HG02840 (cell line): Measurements from ENCODE around the gene PLXNA2.

Experiments
- ATAC-seq: cut with Tn5 transposase; IDR thresholded peaks from one replicate; pipeline ENCODE4 v1.9.1; 2021; ENCODE audit warnings: mild to moderate bottlenecking, moderate library complexity, moderate number of reproducible peaks; ENCODE audit not compliant: unreplicated experiment, low FRiP score

Gene PLXNA2

DNA sequence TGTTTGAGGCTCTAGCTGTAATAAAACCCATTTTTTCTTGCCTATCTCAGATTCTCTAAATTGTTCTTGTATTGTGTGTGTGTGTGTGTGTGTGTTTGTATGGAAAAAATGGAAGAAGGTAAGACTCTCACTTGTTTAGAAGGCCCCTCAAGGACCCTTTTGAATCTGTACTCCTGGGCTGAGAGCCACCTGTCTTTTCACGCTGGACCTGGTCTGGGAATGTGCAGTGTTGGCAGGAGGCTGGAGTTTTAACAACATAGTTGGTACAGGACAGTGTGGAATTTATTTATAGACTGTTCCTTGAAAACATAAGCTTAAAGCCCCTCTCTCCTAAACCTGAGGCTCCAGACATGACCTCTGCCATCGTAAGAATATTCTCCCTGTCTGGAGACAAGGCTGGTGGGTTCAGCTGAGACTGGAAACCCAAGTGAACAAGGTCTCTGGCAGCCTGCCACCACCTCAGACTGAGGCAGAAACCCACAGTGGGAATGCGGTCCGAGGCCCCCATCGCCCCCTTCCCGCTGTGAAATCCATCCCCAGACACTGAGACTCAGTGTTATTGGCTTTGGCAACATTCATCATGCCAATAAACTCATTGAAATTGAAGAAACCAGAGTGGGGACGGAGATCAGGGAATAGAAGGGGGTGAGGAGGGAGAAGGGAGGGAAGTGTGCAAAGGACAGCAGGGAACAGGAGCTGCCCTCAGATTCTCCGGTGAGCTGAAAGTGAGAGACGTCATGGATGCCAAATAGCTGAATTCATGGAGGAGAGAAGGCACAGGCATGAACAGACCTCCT is 24.6 kb upstream of the PLXNA2 start:
- ATAC-seq = no peak

DNA sequence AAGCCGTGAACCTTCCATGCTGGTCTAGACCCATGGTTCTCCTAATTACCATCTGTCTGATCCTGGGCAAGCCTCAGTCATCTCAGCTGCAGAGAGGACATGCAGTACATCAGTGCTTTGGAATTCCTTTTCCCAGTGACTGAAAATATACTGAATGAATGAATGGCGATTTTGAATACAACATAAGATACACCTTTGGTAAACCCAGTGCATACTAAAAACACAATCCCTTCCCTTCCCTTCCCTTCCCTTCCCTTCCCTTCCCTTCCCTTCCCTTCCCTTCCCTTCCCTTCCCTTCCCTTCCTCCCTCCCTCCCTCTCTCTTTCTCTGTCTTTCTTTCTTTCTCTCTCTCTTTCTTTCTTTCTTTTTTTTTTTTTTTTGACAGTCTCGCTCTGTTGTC is 21.3 kb upstream of the PLXNA2 start:
- ATAC-seq = no peak

DNA sequence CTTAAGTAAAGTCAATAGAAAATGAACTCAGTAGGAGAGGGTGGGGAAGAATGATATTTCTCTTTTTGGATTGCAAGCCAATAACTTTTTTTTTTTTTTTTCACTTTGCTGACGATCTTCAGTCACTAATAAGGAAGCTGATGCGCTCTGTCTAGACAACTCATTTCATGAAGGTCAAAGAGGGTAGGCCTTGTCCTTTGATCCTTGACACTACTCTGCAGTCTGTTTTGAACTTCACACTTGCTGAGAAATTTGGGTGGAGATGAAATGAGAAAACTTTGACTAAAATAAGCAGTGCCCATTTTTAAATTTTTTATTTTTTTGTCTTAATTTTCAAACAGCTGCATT is 20.9 kb upstream of the PLXNA2 start:
- no peak for ATAC-seq

DNA sequence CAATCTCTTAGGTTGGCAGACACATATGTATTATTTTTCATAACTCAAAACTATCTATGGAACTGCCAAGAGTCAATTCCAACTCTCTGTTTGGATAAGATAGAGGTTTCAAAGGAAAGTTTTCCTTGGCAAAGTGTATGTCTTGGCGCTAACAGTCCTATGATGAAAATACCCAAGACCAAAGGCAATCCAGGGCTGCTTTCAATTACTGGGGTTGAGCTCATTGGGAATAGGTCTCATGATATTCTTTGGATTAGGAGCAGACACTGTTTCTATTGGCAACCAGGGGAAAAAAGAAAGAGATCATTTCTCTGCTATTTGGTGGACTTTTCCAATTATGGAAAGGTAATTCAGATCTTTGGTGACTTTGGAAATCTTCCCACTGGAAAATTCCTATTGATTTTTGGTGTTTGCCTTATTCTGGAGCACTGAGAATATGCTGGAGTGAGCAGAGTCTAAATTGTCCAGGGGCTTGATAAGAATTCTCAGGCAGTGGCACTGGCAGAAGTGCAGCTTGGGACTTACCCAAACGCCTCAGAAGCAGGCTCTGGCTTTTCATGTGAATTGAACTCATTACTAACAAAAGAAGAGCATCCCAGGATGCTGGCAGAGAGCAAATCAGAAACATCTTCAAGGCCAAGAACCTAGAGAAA is 20.4 kb upstream of the PLXNA2 start:
- no peak for ATAC-seq

DNA sequence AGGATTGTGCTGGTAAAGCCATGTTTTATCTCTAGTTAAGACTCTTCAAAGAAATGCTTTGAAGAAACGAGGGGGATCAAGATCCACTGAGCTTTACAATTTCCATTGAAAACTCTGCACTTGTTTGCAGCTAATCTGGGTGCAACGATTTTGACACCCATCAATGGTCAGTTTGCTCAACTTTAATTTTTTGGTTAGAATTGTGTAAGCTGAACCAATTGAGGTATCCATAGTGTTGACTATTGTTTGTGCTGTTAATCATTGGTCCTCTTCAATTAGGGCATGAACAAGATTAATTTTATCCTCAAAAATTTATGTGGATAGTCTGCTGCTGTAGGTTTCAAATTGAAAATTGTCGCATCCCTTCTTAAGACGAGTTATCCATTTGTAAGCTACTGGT is 17.7 kb upstream of the PLXNA2 start:
- ATAC-seq = no peak

DNA sequence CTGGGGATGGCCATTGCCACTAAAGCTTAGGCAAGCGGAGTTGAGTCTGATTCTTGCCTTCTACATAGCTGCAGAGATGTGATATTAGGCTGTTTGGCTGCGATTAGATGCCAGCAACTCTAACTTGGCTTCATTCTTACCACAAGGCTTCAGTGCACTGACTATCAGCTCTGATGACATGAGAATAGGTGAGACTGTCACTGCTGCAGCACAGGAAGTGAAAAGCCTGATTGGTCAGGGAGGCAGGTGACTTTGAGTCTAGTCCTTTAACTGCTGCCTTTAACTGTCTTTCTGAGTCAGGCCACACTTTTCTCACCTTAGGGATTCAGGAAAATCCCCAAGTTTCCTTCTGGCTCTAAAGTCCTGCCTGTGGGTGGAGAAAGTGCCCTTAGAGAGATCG is 14.1 kb upstream of the PLXNA2 start:
- ATAC-seq = no peak

DNA sequence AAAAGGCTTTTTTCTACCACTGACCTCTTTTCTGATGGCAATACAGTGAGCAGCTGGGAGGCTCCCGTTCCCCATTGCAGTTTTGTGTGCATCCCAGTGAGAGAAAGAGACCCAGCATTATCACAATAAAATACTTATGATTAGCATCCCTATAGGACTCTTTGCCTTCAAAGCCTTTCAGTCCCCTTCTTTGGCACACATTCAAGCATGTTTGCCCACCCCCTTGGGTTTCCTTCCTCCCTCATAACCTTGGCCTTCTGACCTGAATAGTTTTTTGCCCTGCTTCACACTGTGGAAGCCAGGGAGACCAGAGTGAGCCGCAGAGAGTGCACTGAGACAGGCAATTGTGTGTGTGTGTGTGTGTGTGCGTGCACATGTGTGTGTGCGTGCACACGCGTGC is 13.2 kb upstream of the PLXNA2 start:
- ATAC-seq = no peak

DNA sequence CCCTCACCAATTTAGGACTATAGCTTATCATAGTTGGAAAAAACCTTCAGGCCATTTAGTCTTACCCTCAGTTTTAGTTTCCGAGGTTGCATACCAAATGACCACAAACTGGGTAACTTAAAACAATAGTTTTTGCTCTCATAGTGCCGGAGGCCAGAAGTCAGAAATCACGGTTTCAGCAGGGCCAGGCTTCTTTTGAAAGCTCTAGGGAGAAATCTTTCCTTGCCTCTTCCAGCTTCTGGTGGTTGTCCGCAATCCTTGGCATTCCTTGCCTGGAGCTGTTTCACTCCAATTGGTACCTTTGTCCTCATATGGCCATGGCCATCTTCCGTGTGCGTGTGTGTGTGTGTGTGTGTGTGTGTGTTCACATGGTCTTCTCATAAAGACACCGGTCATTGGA is 12.4 kb upstream of the PLXNA2 start:
- ATAC-seq = no peak

DNA sequence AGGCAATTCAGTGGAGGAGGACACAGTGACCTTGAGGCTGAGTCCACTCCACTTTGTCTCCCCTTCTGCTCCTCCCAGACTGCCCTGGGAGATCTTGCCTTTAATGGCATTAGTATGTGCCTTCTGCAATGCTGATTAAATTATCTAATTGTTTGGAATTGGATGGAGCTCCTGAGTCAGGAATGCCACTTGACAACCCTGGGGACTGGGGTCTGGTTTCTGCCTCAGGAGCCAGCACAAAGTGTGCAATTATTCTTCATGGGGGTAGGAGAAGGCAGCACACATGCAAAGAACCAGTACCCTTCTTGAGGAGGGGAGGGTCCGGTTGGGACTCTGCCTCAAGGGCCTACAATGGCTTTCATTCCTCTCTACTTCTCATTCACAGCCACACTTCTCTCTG is 11.9 kb upstream of the PLXNA2 start:
- no peak for ATAC-seq

DNA sequence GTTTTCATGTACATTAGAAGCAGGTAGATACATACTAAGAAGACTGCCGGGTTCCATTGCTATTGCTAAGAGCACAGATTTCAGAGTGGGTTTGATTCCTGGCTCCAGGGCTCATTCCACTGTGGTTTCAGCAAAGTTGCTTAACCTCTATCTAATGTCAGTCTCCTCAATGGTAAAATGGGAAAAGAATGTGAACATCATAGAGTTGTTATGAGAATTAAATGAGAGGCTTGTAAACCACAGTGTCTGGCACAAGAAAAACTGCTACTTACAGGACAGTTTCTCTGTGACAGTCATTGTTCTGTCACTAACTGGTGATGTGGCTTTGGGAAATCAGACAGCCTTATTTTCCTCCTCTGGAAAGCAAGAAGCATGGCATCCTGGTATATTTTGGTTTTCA is 10.7 kb upstream of the PLXNA2 start:
- ATAC-seq = no peak

DNA sequence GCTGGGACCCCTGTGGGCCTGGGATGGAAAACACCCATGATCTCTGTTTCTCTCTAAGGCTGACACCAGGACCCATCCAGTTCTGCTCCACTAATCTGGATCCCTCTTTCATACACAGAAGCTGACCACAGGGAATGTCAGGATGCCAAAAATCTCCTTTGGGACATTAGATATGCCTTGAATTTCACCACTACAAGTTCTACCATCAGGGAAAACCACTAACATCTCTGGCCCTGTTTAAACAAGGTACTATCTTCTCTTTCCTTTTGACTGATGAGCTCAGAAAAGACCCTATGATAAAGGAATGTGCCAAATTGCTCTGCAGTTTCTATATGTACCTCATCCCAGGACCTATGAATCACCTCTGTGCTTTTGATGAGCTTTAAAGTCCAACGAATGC is 10.2 kb upstream of the PLXNA2 start:
- no peak for ATAC-seq

DNA sequence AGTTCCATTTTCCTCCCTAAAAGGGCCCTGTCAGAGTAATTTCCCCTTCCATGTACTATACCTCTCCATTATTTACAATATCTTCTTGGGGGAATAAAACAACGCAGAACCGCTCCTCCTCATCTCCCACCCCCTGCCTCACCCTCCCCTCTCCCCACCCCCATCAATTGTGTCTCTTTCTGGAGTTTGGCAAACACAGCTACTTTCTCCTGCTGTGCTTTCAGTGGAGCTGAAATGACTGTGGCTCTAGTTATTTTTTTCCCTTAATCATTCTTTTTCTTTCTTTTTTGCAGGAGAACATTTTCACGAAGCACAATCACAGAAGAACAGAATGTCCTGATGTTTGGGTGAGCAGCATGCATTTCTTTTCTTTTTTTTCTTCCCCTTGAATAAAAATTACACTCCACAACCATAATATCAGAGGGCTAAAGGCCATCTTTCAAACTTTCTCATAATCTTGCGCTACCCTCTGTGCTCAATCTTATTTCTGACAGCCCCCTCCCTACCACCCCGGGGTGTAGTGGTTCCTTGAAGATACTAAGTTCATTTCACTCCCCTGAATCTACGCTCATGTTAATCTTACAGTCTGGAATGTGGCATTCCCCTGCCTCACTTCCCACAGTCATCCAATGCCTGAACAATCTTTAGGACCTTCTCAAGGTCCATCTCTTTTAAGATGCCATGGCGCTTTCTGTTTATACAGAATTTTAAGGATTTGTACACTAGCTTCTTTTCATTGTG is 8.8 kb upstream of the PLXNA2 start:
- no peak for ATAC-seq

DNA sequence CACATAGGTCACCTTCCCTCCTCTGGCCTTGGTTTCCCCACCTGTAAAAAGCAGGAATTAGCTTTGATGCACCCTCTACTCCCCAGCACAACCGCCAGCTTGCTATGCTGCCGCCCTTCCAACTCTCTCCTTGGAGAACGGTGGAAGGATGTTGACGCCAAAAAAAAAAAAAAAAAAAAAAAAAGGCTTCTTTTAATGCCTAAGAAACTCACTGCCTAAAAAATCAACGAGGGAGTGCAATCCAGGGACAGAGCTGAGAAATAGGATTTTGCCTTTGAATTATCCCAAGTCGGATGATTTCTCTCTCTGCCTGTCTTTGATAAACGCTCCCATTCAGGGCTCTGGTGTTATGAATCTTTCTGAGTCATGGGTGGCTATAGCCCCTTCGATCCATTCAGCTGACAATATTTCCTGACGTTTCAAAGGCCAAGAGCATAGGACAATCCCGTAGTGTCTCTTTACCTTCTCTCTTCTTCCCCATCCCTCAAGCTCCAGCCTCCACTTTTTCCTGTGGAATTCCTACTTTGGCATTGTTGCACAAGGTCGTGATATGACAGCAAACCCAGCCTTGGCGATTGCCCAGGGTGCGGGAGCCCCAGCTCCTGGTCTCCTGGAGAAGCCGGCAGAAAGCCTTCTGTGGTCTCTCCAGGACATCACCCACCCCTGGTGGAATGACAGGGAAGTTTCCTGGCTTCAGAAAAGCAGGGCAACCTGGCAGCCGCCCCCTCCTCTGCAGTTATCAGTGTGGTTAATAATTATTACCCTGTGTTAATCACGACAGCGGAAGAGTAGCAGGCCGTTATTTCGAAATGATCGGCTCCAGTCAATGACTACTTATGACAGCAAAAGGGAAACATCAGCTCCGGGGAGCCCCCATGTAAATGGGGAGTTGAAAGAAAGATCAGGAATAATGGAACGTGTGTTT is 8.0 kb upstream of the PLXNA2 start:
- ATAC-seq = no peak

DNA sequence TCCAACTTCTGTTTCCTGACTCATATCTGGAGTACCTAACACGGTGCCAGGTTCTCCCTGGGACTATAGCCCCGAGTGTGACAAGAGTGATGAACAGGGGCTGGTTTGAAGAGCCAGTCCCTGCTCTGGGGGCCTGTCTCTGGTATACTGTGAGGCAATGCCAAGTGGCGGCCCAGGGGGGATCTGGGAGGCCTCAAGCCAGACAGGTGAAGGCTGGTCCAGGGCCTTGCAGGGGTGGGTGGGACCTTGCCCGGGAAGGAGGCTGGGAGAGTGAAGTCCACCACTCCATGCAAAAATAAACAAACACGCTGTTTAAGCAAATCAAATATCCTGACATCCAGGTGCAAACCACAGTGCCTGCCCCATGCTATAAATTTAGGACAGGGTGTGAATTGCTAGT is 6.8 kb upstream of the PLXNA2 start:
- no peak for ATAC-seq

DNA sequence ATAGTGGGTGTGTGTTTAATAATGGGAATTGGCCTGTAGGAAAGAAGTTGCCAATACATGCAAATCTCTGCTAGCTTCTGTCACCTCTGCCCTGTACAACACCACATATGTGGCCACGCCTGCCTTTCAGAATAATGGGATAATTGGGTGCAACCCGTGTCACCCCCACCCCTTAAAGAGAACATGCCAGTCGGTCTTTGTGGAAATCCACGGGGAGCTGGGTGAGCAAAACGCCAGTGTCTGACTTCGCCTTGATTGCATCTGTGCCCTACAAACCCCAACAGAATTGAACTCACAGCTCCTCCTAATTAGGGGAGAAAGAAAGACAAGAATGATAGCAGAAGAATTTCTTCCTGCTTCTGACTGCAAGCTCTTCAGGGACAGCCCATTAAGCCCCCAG is 6.4 kb upstream of the PLXNA2 start:
- no peak for ATAC-seq

DNA sequence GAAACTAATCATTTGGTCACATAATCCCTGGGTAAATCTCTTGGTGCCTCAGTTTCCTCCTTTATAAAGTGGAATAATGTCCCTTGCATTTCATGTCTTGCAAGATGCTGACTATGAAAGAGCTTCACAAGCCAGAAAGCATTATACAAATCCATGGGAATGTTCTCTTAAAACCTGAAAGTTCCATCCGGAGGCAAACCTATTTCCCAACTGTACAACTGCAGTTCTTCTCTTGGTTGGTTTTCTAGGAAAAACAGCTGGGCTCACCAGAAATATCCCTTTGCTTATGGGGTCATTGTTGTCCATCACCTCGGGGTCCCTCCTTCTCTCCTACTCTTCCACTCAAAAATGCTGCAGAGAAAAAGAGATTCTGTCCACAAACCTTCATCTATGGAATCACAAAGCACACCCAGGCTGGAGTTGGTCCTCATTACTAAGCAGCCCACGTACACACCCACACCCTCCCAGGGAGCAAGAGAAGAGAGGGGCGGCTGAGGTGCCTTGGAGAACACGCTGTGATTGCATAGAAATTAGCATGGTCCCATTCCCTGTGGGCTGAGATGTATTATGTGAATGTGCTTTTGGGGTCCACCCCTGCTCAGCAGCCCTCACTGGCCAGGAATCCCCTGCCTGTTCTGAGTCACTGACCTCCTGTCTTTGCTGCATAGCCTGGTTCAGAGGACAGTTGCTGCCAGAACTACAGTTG is 5.0 kb upstream of the PLXNA2 start:
- ATAC-seq = no peak

DNA sequence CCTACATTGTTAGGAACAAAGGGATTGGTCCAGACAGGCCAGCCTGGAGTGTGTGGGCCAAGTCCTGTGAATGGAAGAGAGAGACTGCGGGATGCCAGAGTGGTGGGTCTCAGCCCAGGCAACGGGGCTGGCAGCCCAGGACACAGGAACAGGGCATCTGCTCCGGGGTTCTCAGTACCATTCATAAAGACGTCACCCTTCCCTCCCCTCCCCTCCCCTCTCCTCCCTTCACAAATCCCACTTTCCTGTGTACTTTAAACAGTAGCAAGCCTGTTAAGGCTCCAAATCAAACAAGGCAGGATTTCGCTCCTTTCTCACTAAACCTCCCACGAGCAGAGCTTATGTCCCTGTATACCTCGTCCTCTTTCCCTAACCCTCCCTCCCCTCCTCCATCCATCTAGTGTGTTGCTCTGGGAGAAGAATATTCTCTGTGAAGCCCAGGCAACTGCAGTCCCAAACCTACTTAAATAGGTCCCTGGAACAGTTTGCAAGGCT is 4.2 kb upstream of the PLXNA2 start:
- no peak for ATAC-seq

DNA sequence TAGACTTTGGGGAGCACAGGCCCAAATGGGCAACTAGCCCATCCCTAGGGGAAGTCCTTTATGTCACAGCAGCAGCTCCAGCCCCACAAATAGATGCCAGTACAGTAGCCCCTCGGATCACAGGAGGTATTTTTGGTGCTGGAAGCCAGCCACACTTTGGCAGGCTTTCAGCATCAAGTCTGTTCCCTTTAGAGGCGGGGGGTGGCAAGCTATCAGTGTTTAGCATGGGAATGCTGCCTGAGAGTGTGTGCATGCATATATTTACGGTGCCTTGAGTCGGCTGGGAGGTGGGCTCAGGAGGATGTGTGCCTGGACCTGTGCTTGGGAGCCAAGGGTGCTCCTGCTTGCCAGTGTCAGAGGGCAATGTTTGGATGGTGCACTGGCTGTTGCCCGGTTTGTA is 3.5 kb upstream of the PLXNA2 start:
- no peak for ATAC-seq

DNA sequence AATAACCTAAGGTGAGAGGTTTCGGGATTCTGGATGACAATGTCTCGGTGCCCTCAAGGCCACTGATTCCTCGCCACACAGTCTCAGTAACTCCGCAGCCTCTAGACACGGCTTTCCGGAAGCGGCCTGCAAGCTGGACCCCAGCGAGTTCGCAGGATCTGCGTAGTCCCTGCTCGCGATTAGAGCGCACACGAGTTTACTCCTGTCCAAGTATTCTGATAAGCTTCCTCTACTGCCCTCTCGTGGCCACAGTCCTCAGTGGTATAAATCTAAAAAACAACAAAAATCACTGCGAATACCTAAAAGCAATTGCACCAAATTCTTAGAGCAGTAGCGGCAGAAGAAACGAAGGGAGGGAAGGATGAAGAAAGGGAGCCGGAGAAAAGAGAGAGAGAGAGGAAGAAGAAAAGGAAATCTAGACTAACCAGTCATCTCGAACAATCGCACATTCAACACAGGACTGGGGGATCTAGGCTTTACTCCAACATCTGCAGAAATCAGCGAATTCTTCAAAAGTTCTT is 1.1 kb upstream of the PLXNA2 start:
- ATAC-seq = no peak

DNA sequence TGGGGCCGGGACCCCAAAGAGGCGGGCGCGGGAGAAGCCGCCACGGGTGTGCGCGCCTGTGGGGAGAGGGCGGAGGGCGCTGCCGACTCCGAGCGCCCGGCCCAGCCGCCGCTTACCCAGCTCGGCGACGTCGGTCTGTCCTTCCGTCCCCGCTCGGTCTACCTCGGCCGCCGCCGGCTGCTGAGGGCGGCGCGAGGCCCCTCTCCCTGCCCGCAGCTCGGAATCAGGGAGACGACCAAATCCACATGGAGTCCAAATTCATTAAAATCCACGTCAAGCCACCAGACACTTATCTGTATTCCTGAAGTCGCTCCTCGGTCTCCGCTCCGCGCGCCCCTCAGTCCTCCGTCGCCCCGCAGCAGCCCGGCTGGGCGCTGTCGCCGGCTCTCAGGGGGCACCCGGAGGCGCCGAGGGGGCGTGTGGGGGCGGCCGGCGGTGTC is 637 bp downstream of the PLXNA2 start:
- no peak for ATAC-seq
